Tibial nerve (tissue), 4 donors: ENCODE measurements around the gene IFNA10. TPM values are rescaled to one million over a fixed set of nuclear protein-coding genes. Genes with fewer than 3 reads are reported as not detected.
"Not testable (repeated sequence)": the region's sequence is repeated elsewhere in the genome, so short reads cannot be mapped to it uniquely, and the experiment has no call there.

Experiments
- DNase-seq, 2 donors: peaks; one replicate each; pipeline ENCODE4 v3.0.0-alpha.2; 2019; ENCODE audit warnings: low spot score in 2 of 2
- H3K27ac ChIP-seq, 4 donors: fragments of 200-600 bp; sonication (generic) in 3 of 4; one replicate each; pipeline ENCODE4 v1.5.1; 2017 to 2019; ENCODE audit warnings: mild to moderate bottlenecking in 1 of 4
- H3K27me3 ChIP-seq, 2 donors: fragments of 200-600 bp; sonication (generic) in 1 of 2; one replicate each; pipeline versions ENCODE4 v1.5.1 to v1.6.0; 2017 to 2019
- H3K36me3 ChIP-seq, 3 donors: fragments of 200-600 bp; sonication (generic); one replicate each; pipeline ENCODE4 v1.5.1; 2018 to 2019
- H3K4me1 ChIP-seq, 4 donors: fragments of 200-600 bp; sonication (generic) in 3 of 4; one replicate each; pipeline ENCODE4 v1.5.1; 2017 to 2019
- H3K4me3 ChIP-seq, 4 donors: fragments of 200-600 bp; sonication (generic) in 3 of 4; one replicate each; pipeline ENCODE4 v1.5.1; 2017 to 2019; ENCODE audit warnings: mild to moderate bottlenecking in 1 of 4, moderate library complexity in 1 of 4
- H3K9me3 ChIP-seq, 4 donors: fragments of 200-600 bp; sonication (generic) in 3 of 4; one replicate each; pipeline ENCODE4 v1.5.1; 2017 to 2019
- EP300 ChIP-seq, 2 donors: sonication (generic); formaldehyde crosslinking; IDR thresholded peaks; one replicate each; pipeline ENCODE4 v1.6.1; 2017; ENCODE audit warnings: antibody characterized with exemption in 2 of 2, mild to moderate bottlenecking in 1 of 2
- POLR2A ChIP-seq, 2 donors: fragments of 450-650 bp; IDR thresholded peaks; one replicate each; pipeline ENCODE4 v1.6.1; 2017; ENCODE audit warnings: antibody characterized with exemption in 2 of 2, mild to moderate bottlenecking in 2 of 2, moderate library complexity in 2 of 2
- WGBS, 2 donors: methylation state at CpG; one replicate each; pipeline ENCODE4 v1.1.5; 2018; 5-methylcytosine and 5-hydroxymethylcytosine counted together
- total RNA-seq, 4 donors: library from RNA; depleted of rRNA; stranded (reverse); fragments of >200 nt; gene quantifications; one replicate each; pipeline ENCODE4 v1.1.0, GENCODE V29; 2016
- TF ChIP-seq, protein P1 (sequence below), 5 experiments: fragments of 200-600 bp in 3 of 5; fragments of 450-650 bp in 2 of 5; sonication (generic) in 3 of 5; IDR thresholded peaks; one replicate each; pipeline ENCODE4 v1.5.1; 2016 to 2019; ENCODE audit warnings: antibody characterized with exemption in 5 of 5, mild to moderate bottlenecking in 3 of 5, moderate library complexity in 2 of 5

The IFNA10 gene
- total RNA-seq, 4 donors from 2014 or later: not detected

DNA sequence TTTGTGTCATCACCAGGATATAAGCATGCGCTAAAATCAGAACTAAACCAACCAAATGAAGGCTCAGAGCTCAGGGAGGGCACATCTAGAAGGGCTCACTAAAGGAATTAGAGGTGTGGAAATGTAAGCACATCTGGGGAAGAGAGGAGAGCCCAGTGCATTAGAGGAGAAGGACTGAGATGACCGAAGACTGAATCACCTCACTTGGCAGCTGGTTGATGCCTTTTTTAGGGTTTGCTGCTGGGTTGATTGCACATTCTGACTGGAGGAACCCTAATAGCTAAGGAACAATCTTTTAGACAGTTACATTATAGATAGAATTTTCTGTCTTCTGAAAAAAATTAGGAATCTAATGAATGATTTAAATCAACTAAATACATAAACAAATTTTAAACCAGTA lies 32.3 kb downstream of the IFNA10 start:
- TF ChIP-seq, protein P1, sequence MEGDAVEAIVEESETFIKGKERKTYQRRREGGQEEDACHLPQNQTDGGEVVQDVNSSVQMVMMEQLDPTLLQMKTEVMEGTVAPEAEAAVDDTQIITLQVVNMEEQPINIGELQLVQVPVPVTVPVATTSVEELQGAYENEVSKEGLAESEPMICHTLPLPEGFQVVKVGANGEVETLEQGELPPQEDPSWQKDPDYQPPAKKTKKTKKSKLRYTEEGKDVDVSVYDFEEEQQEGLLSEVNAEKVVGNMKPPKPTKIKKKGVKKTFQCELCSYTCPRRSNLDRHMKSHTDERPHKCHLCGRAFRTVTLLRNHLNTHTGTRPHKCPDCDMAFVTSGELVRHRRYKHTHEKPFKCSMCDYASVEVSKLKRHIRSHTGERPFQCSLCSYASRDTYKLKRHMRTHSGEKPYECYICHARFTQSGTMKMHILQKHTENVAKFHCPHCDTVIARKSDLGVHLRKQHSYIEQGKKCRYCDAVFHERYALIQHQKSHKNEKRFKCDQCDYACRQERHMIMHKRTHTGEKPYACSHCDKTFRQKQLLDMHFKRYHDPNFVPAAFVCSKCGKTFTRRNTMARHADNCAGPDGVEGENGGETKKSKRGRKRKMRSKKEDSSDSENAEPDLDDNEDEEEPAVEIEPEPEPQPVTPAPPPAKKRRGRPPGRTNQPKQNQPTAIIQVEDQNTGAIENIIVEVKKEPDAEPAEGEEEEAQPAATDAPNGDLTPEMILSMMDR (IDR thresholded peaks at IDR 0.05): no peak
- TF ChIP-seq POLR2A (IDR thresholded peaks at IDR 0.05) (no peak), EP300 (IDR thresholded peaks at IDR 0.05) (no peak)
- H3K9me3 ChIP-seq: no peaks in the 10 kb centered on the region

DNA sequence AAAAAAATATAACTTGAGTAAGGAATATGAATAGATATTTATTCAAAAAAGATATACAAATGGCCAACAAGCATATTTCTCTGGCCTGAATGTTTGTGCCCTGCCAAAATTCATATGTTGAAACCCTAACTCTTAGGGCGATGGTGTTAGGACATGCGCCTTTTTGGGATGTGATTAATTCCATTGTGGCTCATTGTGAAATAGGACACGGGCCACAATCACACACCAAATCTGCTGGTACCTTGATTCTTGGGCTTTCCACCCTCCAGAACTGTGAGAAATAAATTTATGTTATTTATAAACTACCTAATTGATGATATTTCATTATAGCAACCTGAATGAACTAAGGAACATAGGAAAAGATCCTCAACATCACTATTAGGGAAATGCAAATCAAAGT lies 34.8 kb downstream of the IFNA10 start:
- no peak for DNase-seq
- Histone ChIP-seq H3K27me3 (no peaks in the 10 kb centered on the region), H3K4me1 (no peaks in the 10 kb centered on the region), H3K36me3 (no peaks in the 10 kb centered on the region), H3K4me3 (no peak overlapping the region), H3K27ac (no peak overlapping the region), H3K9me3 (no peaks in the 10 kb centered on the region)
- WGBS, 2 donors: 88 to 90% methylated on average over 3 of the region's 3 CpGs
- TF ChIP-seq POLR2A (IDR thresholded peaks at IDR 0.05) (no peak), EP300 (IDR thresholded peaks at IDR 0.05) (no peak)
- TF ChIP-seq, protein P1 (IDR thresholded peaks at IDR 0.05): no peak

More for the DNA sequence above, 32.3 kb downstream of the IFNA10 start:
- Histone ChIP-seq H3K36me3 (no peaks in the 10 kb centered on the region), H3K4me3 (no peak overlapping the region), H3K27ac (no peak overlapping the region), H3K27me3 (no peaks in the 10 kb centered on the region), H3K4me1 (no peaks in the 10 kb centered on the region)
- 85 to 91% methylated on average over 2 of the region's 2 CpGs for WGBS, 2 donors
- DNase-seq: no peak

DNA sequence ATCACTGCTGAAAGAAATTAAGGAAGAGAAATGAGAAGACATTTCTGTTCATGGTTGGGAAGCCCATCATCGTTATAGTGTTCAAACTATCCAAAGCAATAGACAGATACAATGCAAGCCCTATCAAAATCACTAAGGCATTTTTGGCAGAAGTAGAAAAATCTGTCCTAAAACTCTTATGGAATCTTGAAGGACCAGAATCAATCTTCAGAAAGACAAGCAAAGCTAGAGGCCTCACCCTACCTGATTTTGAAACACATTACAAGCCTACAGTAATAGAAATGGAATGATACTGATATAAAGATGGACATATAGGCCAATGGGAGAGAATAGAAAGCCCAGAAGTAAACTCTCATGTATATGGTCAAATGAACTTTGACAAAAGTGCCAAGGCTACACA lies 35.6 kb downstream of the IFNA10 start:
- Histone ChIP-seq H3K27me3 (no peaks in the 10 kb centered on the region), H3K4me1 (no peaks in the 10 kb centered on the region), H3K36me3 (no peaks in the 10 kb centered on the region), H3K4me3 (no peak overlapping the region), H3K9me3 (no peaks in the 10 kb centered on the region), H3K27ac (no peak overlapping the region)
- DNase-seq: no peak
- no peak for TF ChIP-seq EP300 (IDR thresholded peaks at IDR 0.05)
- TF ChIP-seq, protein P1 (IDR thresholded peaks at IDR 0.05): no peak
- TF ChIP-seq POLR2A (IDR thresholded peaks at IDR 0.05): no peak
- whole genome bisulfite sequencing, 2 donors: 74 to 84% methylated on average over 1 of the region's 1 CpG

DNA sequence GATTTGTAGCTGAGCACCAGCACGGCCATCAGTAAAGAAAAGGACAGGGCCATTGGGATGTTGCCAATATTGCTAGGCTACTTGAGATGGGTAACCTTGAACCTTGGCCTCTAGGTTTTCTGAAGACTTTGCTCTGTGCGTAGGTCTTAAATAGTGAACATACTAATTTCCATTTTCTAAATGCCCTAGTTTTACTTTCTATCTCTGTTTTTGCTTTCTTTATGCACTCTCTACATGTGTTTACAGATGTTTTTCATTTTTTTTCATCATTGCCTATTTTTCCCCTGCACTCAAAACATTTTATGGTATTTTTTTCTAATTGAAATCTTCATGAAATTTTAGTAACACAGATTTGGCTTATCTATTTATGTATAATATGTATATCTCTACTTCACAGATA lies 40.4 kb downstream of the IFNA10 start, which contains the start of gene IFNA21:
IFNA21 (minus strand) TSS at position 101 of the 400 bp plus-strand sequence; CDS start at position 53, 48 bp downstream.
- H3K27ac ChIP-seq, H3K9me3 ChIP-seq, H3K4me3 ChIP-seq, H3K36me3 ChIP-seq, H3K27me3 ChIP-seq, H3K4me1 ChIP-seq, DNase-seq: not testable (repeated sequence)
- 90% methylated on average over 2 of the region's 2 CpGs for WGBS, 2 donors

DNA sequence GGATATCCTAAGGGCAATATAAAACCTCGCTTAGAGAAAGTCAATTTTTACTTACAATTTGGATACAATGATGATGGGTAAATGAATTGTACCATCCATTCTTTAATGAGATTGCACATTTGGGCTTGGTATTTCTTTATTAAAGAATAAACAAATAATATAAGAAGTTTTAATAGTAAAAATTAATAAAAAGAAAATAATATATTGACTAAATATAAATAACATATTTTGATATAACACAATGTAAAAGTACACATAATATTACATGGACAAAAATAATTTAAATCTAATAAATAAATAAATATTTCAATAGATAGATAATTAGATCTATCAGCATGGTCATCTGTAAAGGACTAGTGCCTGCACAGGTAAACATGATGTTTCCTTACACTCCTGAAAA lies 41.4 kb downstream of the IFNA10 start:
- WGBS, 2 donors: 93 to 95% methylated on average over 1 of the region's 1 CpG
- H3K4me3 ChIP-seq: no peak overlapping the region
- H3K27me3 ChIP-seq: no peaks in the 10 kb centered on the region
- TF ChIP-seq EP300 (IDR thresholded peaks at IDR 0.05): no peak
- no peak for TF ChIP-seq POLR2A (IDR thresholded peaks at IDR 0.05)
- TF ChIP-seq, protein P1 (IDR thresholded peaks at IDR 0.05): no peak
- H3K27ac ChIP-seq: no peak overlapping the region
- no peaks in the 10 kb centered on the region for H3K9me3 ChIP-seq
- H3K4me1 ChIP-seq: no peaks in the 10 kb centered on the region
- no peaks in the 10 kb centered on the region for H3K36me3 ChIP-seq
- DNase-seq: no peak

DNA sequence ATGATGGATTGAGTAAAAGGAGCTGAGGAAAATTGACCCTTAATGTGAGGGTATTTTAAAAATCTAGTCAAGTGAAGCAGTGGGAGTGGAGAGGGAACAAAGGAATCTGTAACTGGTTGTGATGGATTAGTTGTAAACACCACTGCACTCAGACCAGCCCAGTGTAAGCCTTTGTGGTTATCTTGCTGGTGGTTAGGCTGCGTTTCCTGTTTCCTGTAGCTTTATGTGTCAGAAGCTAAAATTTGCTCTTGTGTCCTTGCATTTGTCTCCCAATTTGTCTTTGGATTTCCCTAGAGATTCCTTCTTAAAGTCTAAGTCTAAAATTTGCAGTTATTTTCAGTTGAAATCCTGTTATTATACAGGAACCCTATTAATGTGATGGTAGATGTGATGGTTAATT lies 46.8 kb downstream of the IFNA10 start:
- WGBS, 2 donors: 10 to 16% methylated on average over 1 of the region's 1 CpG
- TF ChIP-seq, protein P1 (IDR thresholded peaks at IDR 0.05): no peak
- no peak for TF ChIP-seq POLR2A (IDR thresholded peaks at IDR 0.05)
- no peak for TF ChIP-seq EP300 (IDR thresholded peaks at IDR 0.05)
- Histone ChIP-seq H3K4me3 (no peak overlapping the region), H3K27ac (no peak overlapping the region), H3K36me3 (no peaks in the 10 kb centered on the region), H3K27me3 (no peaks in the 10 kb centered on the region), H3K4me1 (no peaks in the 10 kb centered on the region), H3K9me3 (no peaks in the 10 kb centered on the region)
- no peak for DNase-seq
